ENCODE data around the gene PDE8B.

GRCh38 chr5:77210091-77210963, at the start of gene PDE8B:
- TF ChIP-seq POLR2A (IDR thresholded peaks at IDR 0.05; ENCODE audit: borderline replicate concordance, extremely low read depth, insufficient read depth, insufficient read length) (no peak), REST (IDR thresholded peaks at IDR 0.05; ENCODE audit: low read depth) (no peak), EZH2 (IDR thresholded peaks at IDR 0.05) (no peak), CTCF (IDR thresholded peaks at IDR 0.05 in 2 of 3, conservative IDR thresholded peaks at IDR 0.05 in 1 of 3; ENCODE audit: borderline replicate concordance in 1 of 3, insufficient read depth in 1 of 3, low read depth in 2 of 3, low read length in 2 of 3) (no peak), CEBPB (IDR thresholded peaks at IDR 0.05; ENCODE audit: low read depth) (no peak)

All from HCT116 (cell line).